Lower leg skin (tissue), 4 donors: ENCODE data around the gene CREBRF. TPM values are rescaled to one million over a fixed set of nuclear protein-coding genes. Genes with fewer than 3 reads are reported as not detected.
"Not testable (repeated sequence)": the region's sequence is repeated elsewhere in the genome, so short reads cannot be mapped to it uniquely, and the experiment has no call there.

Source experiments
- DNase-seq, 2 donors: peaks; one replicate each; pipeline ENCODE4 v3.0.0-alpha.2; 2019; ENCODE audit warnings: low spot score in 2 of 2
- H3K4me3 ChIP-seq: fragments of 200-600 bp; sonication (generic); 2 replicates; pipeline ENCODE4 v1.5.1; 2017; ENCODE audit warnings: mild to moderate bottlenecking, low read depth; ENCODE audit not compliant: poor library complexity, severe bottlenecking
- CTCF ChIP-seq, 3 donors: fragments of 450-650 bp; IDR thresholded peaks; one replicate each; pipeline ENCODE4 v1.5.1; 2016; ENCODE audit warnings: antibody characterized with exemption in 3 of 3, mild to moderate bottlenecking in 3 of 3, moderate library complexity in 2 of 3
- POLR2A ChIP-seq, 2 donors: fragments of 450-650 bp; IDR thresholded peaks; one replicate each; pipeline ENCODE4 v1.6.1; 2016 to 2017; ENCODE audit warnings: antibody characterized with exemption in 2 of 2, mild to moderate bottlenecking in 1 of 2, moderate library complexity in 1 of 2
- WGBS, 2 donors: methylation state at CpG; one replicate each; pipeline ENCODE4 v1.1.5; 2018; 5-methylcytosine and 5-hydroxymethylcytosine counted together
- intact Hi-C: fragments of 100-400 bp; cut with DNase I; formaldehyde crosslinking; loops from one replicate; pipeline ENCODE4 v1.15.0; 2023; ENCODE audit warnings: low total_unique reads
- total RNA-seq, 4 donors: library from RNA; depleted of rRNA; stranded (reverse); fragments of >200 nt; gene quantifications; one replicate each; pipeline ENCODE4 v1.1.0, GENCODE V29; 2016

Gene CREBRF
- total RNA-seq, 4 donors from 2014 or later, result 34.1 to 59.5 (median 42.1) TPM

DNA sequence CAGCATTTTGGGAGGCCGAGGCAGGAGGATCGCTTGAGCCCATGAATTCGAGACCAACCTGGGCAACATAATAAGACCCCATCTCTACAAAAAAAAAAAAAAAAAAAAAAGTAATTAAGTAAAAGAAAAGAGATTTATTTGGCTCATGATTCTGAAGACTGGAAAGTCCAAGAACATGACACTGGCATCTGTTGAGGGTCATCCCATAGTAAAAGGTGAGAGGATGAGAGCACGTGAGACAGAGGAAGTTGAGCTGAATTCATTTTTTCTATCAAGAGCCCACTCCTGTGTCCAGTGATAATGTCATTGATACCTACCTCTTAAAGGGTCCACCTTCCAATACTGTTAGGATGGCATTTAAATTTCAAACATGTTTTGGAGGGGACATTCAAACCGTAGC is 19.8 kb downstream of the CREBRF start:
- DNase-seq, result no peak
- TF ChIP-seq POLR2A (IDR thresholded peaks at IDR 0.05), result no peak
- TF ChIP-seq CTCF (IDR thresholded peaks at IDR 0.05), result no peak
- intact Hi-C loops, result no loop called here
- WGBS, 2 donors, result 95 to 96% methylated on average over 5 of the region's 5 CpGs
- no peak overlapping the region for H3K4me3 ChIP-seq

GRCh38 chr5:173076471-173076870 is 20.3 kb downstream of the CREBRF start:
- WGBS, 2 donors, result 90 to 95% methylated on average over 4 of the region's 4 CpGs
- H3K4me3 ChIP-seq, intact Hi-C loops, DNase-seq: not testable (repeated sequence)

GRCh38 chr5:173078878-173079277 is 22.7 kb downstream of the CREBRF start:
- no peak for DNase-seq
- intact Hi-C loops, result no loop called here
- H3K4me3 ChIP-seq, result no peak overlapping the region
- TF ChIP-seq POLR2A (IDR thresholded peaks at IDR 0.05) (no peak), CTCF (IDR thresholded peaks at IDR 0.05) (no peak)
- WGBS, 2 donors, result 64 to 69% methylated on average over 3 of the region's 3 CpGs

DNA sequence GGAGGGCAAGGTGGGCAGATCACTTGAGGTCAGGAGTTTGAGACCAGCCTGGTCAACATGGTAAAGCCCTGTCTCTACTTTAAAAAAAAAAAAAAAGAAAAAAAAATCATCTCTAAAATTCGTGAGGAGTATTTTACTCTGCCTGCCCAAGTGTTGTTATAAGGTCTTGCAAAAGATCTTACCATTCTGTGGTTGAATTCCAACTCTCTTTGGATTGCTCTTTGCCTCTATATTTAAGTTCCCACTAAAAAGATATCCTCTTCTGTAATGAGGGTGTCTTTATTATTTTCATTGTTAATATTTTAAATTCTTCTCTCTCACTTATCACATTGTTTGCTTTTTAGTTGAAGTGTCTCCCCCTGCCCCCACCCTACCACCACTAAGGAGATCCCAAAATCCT is 33.4 kb downstream of the CREBRF start:
- WGBS, 2 donors, result 55 to 63% methylated on average over 1 of the region's 1 CpG
- intact Hi-C loops, result no loop called here

DNA sequence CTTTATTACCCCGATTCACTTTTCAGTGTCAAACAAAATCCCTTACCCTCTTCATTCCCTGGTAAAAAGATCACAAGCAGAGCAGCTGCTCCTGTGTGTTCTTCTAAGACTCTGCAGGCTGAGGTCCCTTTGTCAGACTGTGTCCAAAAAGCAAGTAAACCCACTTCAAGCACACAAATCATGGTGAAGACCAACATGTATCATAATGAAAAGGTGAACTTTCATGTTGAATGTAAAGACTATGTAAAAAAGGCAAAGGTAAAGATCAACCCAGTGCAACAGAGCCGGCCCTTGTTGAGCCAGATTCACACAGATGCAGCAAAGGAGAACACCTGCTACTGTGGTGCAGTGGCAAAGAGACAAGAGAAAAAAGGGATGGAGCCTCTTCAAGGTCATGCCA is 34.5 kb downstream of the CREBRF start:
- DNase-seq, result no peak
- 85 to 86% methylated on average over 2 of the region's 2 CpGs for WGBS, 2 donors
- TF ChIP-seq CTCF (IDR thresholded peaks at IDR 0.05) (no peak), POLR2A (IDR thresholded peaks at IDR 0.05) (no peak)
- no peak overlapping the region for H3K4me3 ChIP-seq
- intact Hi-C loops, result no loop called here

More for the DNA sequence above, 33.4 kb downstream of the CREBRF start:
- no peak for DNase-seq
- no peak for TF ChIP-seq POLR2A (IDR thresholded peaks at IDR 0.05)
- TF ChIP-seq CTCF (IDR thresholded peaks at IDR 0.05), result no peak
- H3K4me3 ChIP-seq, result no peak overlapping the region

DNA sequence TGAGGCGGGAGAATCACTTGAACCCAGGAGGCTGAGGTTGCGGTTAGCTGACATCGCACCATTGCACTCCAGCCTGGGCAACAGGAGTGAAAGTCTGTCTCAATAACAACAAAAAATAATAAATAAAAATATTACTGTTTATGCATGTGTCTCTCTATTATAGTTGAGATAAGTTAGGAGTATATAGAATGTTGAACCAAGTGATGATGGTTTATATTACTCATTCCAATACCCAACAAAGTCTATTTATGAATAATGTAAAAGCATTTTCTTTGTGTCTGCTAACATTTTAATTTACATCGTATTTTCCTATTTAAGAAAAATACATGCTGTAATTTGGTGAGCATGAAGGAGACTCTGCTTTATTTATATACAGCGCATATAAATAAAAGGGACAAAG is 35.8 kb downstream of the CREBRF start:
- WGBS, 2 donors, result 90 to 94% methylated on average over 5 of the region's 5 CpGs
- no peak for TF ChIP-seq POLR2A (IDR thresholded peaks at IDR 0.05)
- no peak for DNase-seq
- no peak overlapping the region for H3K4me3 ChIP-seq
- intact Hi-C loops, result no loop called here

- TF ChIP-seq CTCF (IDR thresholded peaks at IDR 0.05) (no peak), POLR2A (IDR thresholded peaks at IDR 0.05) (no peak)
- no peak overlapping the region for H3K4me3 ChIP-seq
- DNase-seq, result no peak
- intact Hi-C loops, result no loop called here
- WGBS, 2 donors, result 53 to 60% methylated on average over 4 of the region's 4 CpGs
These were observed 37.5 kb downstream of the CREBRF start for GRCh38 chr5:173093606-173094005.
